Suppressor macrophage treated with lipopolysaccharide for 4 hours (primary cell): Measurements from ENCODE around the gene SMYD5.

ENCODE experiments used
- DNase-seq: peaks from one replicate; pipeline ENCODE4 v3.0.0-alpha.2; 2020

SMYD5 gene

GRCh38 chr2:73243884-73244570 is 30.0 kb downstream of the SMYD5 start:
- DNase-seq, result no peak

DNA sequence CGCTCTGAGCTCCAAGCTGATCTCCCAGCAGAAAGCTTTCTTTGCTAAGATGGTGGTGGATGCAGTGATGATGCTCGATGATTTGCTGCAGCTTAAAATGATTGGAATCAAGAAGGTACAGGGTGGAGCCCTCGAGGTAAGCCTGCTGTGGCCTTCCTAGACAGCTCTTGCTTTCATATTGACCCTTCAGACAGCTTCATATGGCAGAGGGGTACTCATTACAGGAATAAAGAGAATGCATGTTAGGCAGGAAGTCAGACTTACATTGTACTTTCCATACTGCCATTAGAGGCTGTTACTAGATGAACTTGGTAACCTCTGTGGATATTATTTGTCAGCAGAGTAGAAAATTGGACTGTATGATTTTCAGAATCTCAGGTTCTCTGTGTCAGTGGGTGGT is 30.5 kb downstream of the SMYD5 start:
- DNase-seq, result no peak

DNA sequence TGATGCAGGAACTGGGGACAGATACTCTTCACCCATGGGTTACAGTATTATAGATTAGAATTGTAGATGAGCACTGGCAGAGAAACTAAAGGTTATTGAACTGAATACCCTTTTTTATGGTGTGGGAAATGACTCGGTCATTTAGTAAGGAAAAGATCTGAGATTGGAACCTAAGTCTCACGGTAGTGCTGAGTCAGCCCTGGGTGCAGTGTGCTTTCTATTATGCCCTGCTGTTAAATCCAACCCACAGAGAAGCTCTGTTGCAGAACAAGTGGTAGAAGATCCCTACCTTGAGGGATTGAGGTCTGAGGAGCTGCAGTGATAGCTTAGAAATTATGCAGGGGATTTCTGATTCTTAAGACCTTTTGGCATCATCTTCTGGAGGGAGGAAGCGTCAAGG is 32.8 kb downstream of the SMYD5 start:
- no peak for DNase-seq

GRCh38 chr2:73249636-73250035 is 35.6 kb downstream of the SMYD5 start:
- no peak for DNase-seq

GRCh38 chr2:73250872-73251846 is 37.1 kb downstream of the SMYD5 start:
- no peak for DNase-seq

- DNase-seq, result no peak
These were observed 38.4 kb downstream of the SMYD5 start for GRCh38 chr2:73252238-73253027.

- peak; percentile 3 for DNase-seq
These were observed 39.4 kb downstream of the SMYD5 start for GRCh38 chr2:73253400-73253799.

DNA sequence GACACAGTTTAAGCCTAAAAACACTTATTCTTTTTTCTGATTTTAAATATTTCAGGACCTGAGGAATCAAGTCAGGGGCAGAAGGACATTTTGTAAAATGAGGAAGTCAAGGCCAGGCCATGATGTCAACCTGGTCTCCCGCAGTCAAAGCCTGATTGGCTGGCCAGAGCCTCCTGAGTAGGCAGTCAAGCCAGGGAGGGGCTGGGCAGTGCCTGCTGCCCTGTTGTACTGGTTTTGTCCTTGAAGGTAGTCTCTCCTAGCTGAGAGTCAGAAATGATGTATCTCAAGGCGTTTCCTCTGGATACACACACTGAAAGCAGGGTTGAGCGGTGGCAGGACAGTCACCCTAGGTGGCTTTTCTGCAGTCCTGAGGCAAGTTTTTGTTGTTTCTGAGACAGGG is 39.9 kb downstream of the SMYD5 start:
- peak; percentile 64 for DNase-seq

GRCh38 chr2:73254343-73255006 is 40.4 kb downstream of the SMYD5 start:
- no peak for DNase-seq

- no peak for DNase-seq
These were observed 41.1 kb downstream of the SMYD5 start for GRCh38 chr2:73255007-73255644.

DNA sequence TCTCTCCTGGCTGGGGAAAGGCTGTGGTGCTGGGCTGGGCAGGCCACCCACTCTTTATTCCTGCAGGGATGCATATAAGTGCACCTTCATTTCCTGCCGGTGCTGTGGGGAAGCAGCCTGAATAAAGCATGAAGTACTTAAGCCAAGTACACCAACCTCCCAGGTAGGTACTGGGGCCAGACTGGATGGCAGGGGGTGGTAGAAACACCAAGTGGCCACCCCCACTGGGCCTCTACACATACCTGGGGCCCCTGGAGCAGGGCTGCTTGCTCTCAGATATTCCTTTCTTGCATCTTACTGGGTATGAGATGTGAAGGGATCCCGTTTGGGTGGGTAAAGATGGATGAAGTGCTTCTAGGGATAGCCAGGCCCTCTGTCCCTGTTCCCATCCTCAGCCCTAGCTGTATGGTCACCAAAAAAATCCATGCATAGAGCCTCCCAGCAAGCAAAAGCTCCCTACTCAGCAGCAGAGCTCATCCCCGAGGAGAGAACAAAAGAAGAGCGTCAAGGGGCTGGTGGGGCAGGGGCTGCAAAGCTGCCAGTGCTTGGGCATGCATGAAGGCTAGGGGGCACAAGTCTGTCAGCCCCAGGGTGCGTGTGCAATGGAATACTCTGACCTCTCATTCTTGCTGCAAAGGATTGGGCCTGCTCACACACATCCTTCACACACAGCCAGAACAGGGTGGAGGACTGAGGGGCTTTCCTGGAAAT is 42.0 kb downstream of the SMYD5 start:
- DNase-seq, result no peak

GRCh38 chr2:73256618-73256922 is 42.5 kb downstream of the SMYD5 start:
- no peak for DNase-seq

- DNase-seq, result no peak
These were observed 43.0 kb downstream of the SMYD5 start for GRCh38 chr2:73257021-73257420.

- peak; percentile 13 for DNase-seq
These were observed 43.5 kb downstream of the SMYD5 start for GRCh38 chr2:73257425-73258125.

DNA sequence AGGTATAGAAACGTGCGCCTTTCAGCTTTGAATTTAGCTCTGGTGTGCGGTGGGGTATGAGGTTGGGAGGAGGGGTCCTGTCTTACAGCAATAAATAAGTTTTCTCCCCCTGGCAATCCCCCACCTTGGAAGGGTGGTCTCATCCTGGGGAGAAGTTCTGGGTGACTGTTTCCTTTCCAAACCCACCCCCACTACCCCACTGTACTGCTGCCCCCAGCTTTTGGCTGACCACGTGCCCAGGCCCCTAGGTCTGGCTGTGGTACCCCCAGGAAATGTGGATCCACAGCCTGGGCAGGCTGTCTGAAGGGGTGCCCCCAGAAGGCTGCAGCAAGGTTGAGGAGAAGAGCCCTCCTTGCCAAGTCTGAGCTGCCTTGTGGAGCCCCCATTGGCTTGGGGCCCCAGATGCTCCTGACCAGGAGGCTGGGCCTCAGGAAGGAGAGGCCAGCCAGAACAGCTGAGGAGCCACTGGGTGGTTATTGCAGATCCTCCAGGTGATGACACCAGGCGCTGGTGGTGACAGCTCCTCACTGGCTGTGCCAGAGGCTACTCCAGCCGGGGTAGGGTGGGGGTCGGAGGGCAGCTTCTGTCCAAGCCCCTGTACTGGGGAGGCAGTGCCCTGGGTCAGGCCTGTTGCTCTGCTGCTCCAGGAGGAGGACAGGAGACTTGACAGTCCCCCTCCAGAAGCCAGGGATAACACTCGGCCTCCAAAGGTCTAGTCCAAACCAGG is 44.3 kb downstream of the SMYD5 start:
- no peak for DNase-seq

DNA sequence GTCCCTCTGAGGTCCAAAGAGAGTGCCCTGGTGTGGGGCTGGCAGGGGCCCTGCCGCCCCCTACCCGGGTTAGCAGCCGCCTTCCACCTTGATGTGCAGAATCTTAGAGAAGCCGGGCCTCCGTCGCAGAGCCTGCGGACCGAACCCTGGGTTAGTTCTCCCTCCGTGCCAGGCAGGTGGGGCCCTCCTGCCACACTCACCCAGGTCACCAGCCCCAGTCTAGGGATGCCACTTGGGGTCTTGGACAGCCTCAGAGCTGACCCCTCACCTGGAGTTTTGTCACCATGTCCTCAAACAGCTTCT is 44.8 kb downstream of the SMYD5 start:
- DNase-seq, result no peak

- no peak for DNase-seq
These were observed 45.2 kb downstream of the SMYD5 start for GRCh38 chr2:73259276-73259675.

DNA sequence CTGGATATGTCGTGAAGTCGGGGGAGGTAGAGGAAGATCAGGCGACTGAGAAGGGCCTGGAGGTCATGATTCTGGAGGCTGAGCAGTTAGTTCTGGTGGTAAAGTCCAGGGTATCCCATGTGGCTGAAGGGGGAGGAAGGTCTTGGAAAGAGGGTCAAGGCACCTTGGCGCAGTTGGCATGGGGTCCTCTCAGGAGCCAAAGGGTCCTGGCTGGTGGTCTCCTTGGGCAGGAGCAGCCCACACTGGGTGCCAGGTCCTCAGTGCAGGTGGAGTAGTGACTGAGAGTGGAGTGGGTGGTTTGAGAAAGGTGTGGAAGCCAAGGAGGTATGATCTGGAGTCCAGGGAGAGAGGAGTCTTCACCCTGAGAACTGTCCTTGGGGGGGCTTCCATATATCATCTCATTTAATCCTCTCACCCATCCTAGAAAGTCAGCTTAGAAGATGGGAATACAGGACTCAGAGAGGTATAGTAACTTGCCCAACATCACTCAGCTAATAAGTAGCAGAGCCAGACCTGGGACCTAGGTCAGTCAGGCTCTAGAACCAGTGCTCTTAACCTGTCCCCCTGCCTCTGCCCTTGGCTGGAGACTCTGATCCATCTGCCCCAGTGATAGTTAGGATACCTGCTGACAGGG is 45.8 kb downstream of the SMYD5 start:
- no peak for DNase-seq

- peak; percentile 26 for DNase-seq
These were observed 46.4 kb downstream of the SMYD5 start for GRCh38 chr2:73260338-73260984.
